Colonic mucosa (tissue), 4 donors: Measurements from ENCODE around the gene COG3. TPM values are rescaled to one million over a fixed set of nuclear protein-coding genes. Genes with fewer than 3 reads are reported as not detected.

ENCODE experiments used
- DNase-seq: peaks from one replicate; pipeline ENCODE4 v3.0.0-alpha.2; 2020
- H3K27ac ChIP-seq: fragments of 200-600 bp; one replicate; pipeline ENCODE4 v1.8.0; 2021
- H3K27me3 ChIP-seq: fragments of 200-600 bp; one replicate; pipeline ENCODE4 v1.8.0; 2021
- H3K36me3 ChIP-seq: fragments of 200-600 bp; one replicate; pipeline ENCODE4 v1.8.0; 2021
- H3K4me1 ChIP-seq: fragments of 200-600 bp; one replicate; pipeline ENCODE4 v1.8.0; 2021; ENCODE audit warnings: mild to moderate bottlenecking
- H3K4me3 ChIP-seq: fragments of 200-600 bp; one replicate; pipeline ENCODE4 v1.8.0; 2021
- H3K9ac ChIP-seq, 2 donors: one replicate each; pipeline ENCODE4 v1.7.0; 2013; ENCODE audit warnings: control low read depth in 2 of 2, low read depth in 2 of 2, low read length in 2 of 2
- H3K9me3 ChIP-seq: fragments of 200-600 bp; one replicate; pipeline ENCODE4 v1.8.0; 2021
- intact Hi-C: fragments of 100-400 bp; cut with DNase I; formaldehyde crosslinking; loops from one replicate; pipeline ENCODE4 v1.14.1; 2022
- total RNA-seq, 2 donors: library from RNA; stranded (reverse); fragmentation: NEBNext Ultra II Directional in 1 of 2; extraction: Animal tissue kit (Norgen Biotek cat#: 25700) in 1 of 2; gene quantifications; one replicate each; pipeline ENCODE4 v1.2.1, GENCODE V29; 2021
- TF ChIP-seq, protein P1 (sequence below): fragments of 200-600 bp; IDR thresholded peaks from one replicate; pipeline ENCODE4 v1.8.0; 2022; ENCODE audit warnings: antibody characterized with exemption, mild to moderate bottlenecking
- donor health status: healthy.
- donor health status: DM: no; HTN: no; CAD: no.
- donor health status: DM: no; HTN: no; CAD: no.

Gene COG3
- total RNA-seq, 2 donors from 2014 or later, result 39.0 to 49.8 TPM

DNA sequence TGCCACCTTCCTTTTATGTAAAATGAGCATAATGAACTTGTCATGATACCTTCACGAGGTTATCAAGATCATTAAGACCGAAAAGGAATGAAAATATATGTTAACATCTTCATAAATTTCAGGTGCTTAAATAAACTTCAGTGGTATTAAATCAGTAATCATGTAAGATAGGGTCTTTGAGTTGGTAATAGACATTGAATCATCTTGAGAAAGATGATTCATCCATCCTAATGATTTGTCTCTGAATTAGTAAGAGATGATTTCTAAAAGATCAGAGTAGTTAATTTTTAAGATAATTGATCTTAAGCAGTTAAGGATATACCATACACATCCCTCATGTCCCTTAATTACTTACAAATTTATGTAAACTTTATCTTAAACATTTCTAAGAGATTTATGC is 52.0 kb downstream of the COG3 start:
- intact Hi-C loops, result no loop called here
- TF ChIP-seq, protein P1, sequence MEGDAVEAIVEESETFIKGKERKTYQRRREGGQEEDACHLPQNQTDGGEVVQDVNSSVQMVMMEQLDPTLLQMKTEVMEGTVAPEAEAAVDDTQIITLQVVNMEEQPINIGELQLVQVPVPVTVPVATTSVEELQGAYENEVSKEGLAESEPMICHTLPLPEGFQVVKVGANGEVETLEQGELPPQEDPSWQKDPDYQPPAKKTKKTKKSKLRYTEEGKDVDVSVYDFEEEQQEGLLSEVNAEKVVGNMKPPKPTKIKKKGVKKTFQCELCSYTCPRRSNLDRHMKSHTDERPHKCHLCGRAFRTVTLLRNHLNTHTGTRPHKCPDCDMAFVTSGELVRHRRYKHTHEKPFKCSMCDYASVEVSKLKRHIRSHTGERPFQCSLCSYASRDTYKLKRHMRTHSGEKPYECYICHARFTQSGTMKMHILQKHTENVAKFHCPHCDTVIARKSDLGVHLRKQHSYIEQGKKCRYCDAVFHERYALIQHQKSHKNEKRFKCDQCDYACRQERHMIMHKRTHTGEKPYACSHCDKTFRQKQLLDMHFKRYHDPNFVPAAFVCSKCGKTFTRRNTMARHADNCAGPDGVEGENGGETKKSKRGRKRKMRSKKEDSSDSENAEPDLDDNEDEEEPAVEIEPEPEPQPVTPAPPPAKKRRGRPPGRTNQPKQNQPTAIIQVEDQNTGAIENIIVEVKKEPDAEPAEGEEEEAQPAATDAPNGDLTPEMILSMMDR, result no peak

DNA sequence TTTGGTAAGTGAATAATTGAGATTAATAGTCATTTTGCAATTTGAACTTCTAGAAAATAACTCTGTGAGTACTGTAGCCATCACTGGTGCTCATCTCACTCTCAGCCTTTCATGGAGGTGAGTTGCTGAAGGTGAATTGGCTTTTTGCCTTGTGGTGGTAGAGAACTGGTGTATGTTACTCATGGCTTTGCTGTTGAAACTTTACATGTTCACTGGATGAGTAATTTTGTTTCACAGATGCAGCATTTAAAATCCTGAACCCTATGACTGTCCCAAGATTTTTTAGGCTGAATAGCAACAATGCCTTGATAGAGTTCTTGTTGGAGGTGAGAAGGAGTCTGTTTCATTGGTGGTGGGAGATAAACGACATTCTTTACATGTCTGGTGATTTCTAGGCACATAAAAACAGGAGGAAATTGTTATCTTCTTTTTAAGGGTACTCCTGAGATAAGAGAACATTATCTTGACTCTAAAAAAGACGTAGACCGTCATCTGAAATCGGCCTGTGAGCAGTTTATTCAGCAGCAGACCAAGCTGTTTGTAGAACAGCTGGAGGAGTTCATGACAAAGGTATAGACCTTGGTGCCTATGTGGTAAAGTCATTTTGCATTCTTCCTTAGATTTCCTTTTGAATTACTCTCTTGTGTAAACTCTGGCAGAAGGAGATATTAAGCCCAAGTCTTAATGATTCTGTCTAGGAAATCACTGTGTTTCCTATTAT is 53.9 kb downstream of the COG3 start:
- Histone ChIP-seq H3K27ac (no peak overlapping the region), H3K36me3 (peaks cover 26% of the 10 kb centered on the region), H3K27me3 (no peaks in the 10 kb centered on the region), H3K4me3 (no peak overlapping the region), H3K9me3 (no peaks in the 10 kb centered on the region), H3K4me1 (no peaks in the 10 kb centered on the region), H3K9ac (no peak overlapping the region)
- intact Hi-C loops, result no loop called here
- TF ChIP-seq, protein P1, result no peak
- no peak for DNase-seq

More for the DNA sequence above, 52.0 kb downstream of the COG3 start:
- Histone ChIP-seq H3K9ac (no peak overlapping the region), H3K4me3 (no peak overlapping the region), H3K36me3 (peaks cover 26% of the 10 kb centered on the region), H3K27me3 (no peaks in the 10 kb centered on the region), H3K9me3 (no peaks in the 10 kb centered on the region), H3K27ac (no peak overlapping the region), H3K4me1 (no peaks in the 10 kb centered on the region)
- DNase-seq, result no peak

- H3K27me3 ChIP-seq, result no peaks in the 10 kb centered on the region
- H3K9me3 ChIP-seq, result no peaks in the 10 kb centered on the region
- H3K36me3 ChIP-seq, result peaks cover 23% of the 10 kb centered on the region
- TF ChIP-seq, protein P1, result no peak
- intact Hi-C loops, result no loop called here
- H3K4me3 ChIP-seq, result no peak overlapping the region
- no peak overlapping the region for H3K9ac ChIP-seq
- H3K27ac ChIP-seq, result no peak overlapping the region
- no peaks in the 10 kb centered on the region for H3K4me1 ChIP-seq
- no peak for DNase-seq
Measured at GRCh38 chr13:45519493-45519892, 54.8 kb downstream of the COG3 start.

DNA sequence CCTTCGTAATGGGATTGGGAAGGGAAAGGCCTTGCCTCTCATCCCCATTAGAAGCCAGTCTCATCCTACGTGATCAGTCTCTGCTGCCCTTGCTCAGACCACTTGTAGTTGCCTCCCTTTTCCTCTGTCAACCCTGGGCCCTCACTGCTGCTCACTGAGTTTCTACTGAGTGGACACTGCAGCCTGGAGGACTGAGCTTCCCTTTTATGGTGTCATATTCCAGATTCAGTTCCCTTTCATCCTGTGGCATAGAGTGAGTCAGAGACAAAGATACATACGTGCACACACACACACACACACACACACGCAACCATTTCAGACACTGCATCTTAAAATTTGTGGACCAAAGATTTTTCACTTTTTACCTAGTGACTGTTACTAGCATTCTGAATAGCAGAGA is 56.6 kb downstream of the COG3 start:
- Histone ChIP-seq H3K27ac (no peak overlapping the region), H3K9me3 (no peaks in the 10 kb centered on the region), H3K36me3 (peaks cover 13% of the 10 kb centered on the region), H3K27me3 (no peaks in the 10 kb centered on the region), H3K9ac (no peak overlapping the region), H3K4me3 (no peak overlapping the region), H3K4me1 (no peaks in the 10 kb centered on the region)
- intact Hi-C loops, result no loop called here
- no peak for DNase-seq
- TF ChIP-seq, protein P1, result no peak

GRCh38 chr13:45522571-45522970 is 57.8 kb downstream of the COG3 start:
- H3K36me3 ChIP-seq, result peaks cover 11% of the 10 kb centered on the region
- H3K9ac ChIP-seq, result no peak overlapping the region

More at GRCh38 chr13:45522571-45522970, 57.8 kb downstream of the COG3 start:
- intact Hi-C loops, result no loop called here
- Histone ChIP-seq H3K27ac (no peak overlapping the region), H3K4me3 (no peak overlapping the region), H3K9me3 (no peaks in the 10 kb centered on the region), H3K27me3 (no peaks in the 10 kb centered on the region), H3K4me1 (no peaks in the 10 kb centered on the region)
- DNase-seq, result no peak
- TF ChIP-seq, protein P1, result no peak
